IPS-18c (cell line): Measurements from ENCODE around the gene RAI1.

Experiments
- H3K4me3 ChIP-seq: 2 replicates; pipeline ENCODE4 v1.7.0; 2013; ENCODE audit warnings: low read depth, mild to moderate bottlenecking, low read length, moderate library complexity; ENCODE audit not compliant: insufficient read depth
- H3K9me3 ChIP-seq: one replicate; pipeline ENCODE4 v1.6.1; 2013; ENCODE audit warnings: mild to moderate bottlenecking, low read length, moderate library complexity; ENCODE audit not compliant: control insufficient read depth, insufficient read depth

The RAI1 gene

DNA sequence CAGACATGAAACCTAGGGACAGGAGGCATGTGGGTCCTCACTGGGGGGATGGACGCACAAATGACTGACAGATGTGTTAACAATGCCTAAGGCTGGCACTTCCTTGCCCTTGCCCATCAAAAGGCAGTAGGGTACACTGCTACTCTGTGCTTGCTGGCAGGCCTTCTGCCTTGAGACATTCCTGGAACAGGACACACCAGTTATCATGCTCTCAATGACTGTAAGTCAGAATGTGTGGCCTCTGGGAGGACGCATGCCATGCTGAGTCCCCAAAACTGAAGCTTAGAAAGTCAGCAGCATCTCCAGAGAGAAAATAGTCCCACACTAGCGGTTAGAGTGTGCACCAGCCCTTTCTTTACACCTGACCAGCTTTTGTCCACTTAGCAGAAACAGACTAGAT, 171.7 kb downstream of the RAI1 start:
- no peak overlapping the region for H3K4me3 ChIP-seq
- H3K9me3 ChIP-seq, result no peaks in the 10 kb centered on the region

DNA sequence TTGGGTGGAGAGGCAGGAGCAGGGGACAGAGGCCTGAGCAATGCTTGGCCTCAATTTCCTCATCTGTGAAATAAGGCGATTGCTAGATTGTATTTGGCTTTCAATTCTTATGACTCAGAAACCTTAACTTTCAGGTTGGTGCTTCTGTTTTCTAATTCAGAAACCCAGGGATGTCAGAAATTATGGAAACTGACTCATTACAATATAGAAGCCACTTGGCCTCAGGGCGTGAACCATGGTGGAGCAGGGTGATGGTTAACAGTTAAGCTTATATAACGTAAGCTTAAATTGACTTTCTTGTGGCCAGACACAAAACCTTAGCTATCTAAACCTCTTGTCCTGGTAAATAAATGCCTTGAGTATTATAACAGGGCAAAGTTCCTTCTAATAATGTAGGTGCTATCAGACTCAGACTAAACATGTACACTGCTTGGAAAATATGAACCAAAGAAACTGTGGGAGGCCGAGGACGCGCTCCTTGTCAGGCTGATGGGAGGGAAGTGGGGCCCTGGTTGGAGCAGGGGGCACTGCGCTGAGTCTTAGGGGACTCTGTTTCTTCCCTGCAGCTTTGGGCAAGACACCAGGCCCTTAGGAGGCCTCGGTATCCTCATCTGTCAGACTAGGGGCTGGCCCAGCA, 172.7 kb downstream of the RAI1 start:
- no peaks in the 10 kb centered on the region for H3K9me3 ChIP-seq

DNA sequence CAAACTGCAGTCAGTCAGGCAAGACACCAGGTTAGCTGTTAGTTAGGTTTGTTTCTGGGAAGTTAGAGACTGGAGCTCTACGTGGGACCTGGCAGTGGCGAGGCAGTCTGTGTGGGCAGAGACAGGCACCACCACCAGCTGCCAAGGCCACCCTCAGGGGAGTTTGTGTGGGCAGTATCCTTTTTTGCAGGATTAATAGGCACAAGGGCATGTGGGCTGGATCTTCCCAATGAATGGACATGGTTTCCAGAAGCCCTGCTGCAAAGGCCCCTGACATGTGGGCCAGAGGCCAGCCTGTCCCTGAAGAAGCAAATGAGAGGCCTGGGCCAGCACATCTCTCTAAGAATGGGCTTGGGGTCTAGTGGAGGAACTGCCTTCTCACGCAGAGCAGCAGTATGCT, 174.7 kb downstream of the RAI1 start:
- Histone ChIP-seq H3K9me3 (no peaks in the 10 kb centered on the region), H3K4me3 (no peak overlapping the region)

More for the DNA sequence above, 172.7 kb downstream of the RAI1 start:
- H3K4me3 ChIP-seq, result no peak overlapping the region

DNA sequence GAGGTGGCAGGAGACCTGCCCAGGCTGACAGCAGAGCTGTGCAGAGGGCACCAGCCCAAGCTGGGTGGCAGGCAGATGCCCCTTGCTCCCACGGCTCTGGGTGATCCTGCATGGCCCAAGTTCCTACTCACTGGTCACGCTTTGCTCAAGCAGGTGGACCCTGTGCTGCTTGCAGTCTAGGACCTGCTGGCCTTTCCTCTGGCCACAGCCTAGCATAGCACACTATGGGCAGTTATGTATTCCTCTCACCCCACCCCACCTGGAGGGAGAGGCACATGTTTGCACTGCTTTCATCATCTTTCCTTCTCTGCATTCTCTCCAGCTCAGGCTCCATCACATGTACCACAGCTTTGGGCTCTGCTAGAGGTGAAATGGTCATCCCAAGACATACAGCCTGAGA, 175.1 kb downstream of the RAI1 start:
- H3K4me3 ChIP-seq, result no peak overlapping the region
- no peaks in the 10 kb centered on the region for H3K9me3 ChIP-seq

DNA sequence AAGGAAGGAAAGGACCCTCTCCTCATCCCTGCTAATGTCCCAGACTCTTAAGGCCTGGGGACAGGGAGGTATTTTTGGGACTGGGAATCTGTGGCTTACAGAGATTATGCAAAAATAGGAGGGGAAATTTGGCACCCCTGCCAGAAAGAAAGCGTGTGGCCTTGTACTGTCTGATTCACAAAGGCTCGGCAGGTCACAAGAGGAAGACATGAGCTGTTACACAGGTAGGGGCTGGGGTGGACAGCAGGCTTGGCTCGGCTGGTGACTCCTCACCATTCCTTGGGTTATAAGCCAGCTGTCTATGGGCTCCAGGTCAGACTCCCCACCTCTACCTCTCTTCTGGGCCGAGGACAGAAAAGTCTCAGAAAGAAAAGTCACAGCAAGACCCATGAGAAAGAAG, 176.2 kb downstream of the RAI1 start:
- Histone ChIP-seq H3K9me3 (no peaks in the 10 kb centered on the region), H3K4me3 (no peak overlapping the region)

DNA sequence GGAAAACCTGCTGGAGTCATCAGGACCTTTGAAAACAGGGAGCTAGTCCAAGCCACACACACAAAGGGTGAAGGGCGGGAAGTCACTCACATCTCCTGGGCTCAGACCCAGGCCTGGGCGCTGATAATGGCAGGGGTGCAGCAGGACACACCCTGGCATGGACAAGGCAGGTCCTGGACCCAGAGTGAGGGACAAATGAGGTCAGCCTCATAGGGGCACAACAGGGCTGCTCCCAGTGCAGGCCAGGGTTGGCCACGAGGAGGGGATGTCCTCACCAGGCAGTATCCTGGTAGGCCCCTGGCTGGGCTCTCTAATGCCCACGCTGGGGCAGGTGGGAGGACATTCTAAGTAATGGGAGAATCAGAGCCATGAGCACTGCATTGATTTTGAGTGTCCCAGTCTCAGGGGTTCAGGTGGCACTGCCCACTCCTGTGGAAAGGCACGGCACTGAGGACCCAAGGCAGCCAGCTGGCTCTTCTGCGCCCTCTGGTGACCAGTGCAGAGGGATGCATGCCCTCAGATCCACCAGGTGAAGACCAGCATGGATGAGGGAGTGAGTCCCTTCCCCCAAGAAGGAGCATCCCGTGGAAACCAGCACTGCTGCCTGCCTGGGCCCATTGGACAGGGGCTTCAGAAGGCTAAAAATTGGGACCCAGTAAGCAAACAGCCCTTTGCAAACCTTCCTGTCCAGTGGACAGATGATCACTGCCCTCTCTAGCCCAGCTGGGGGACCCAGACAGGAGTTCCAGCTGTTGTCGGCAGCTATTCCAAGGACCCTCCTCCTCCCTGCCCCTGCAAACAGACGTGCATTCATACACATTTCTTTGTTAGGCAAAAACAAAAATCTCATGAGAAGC, 178.9 kb downstream of the RAI1 start:
- Histone ChIP-seq H3K4me3 (no peak overlapping the region), H3K9me3 (no peaks in the 10 kb centered on the region)

DNA sequence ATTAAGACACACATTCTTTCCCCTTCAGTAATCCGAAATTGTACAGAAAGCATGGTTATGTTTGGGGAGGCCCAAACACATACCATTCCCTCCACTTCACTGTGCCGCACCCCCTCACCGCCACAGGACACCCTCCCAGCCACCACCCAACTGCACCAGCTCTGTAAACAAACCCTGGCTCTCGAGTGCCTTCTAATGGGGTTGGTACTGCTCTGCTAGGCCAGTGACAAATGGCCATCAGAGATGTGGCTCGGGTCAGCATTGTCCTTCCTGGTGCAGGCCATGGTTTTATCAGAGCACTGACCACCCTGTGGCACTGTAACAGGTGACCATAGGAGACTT, 179.5 kb downstream of the RAI1 start:
- H3K9me3 ChIP-seq, result no peaks in the 10 kb centered on the region
- no peak overlapping the region for H3K4me3 ChIP-seq
